CD1c-positive myeloid dendritic cell (primary cell): ENCODE measurements around the gene SLC1A5.

Source experiments
- DNase-seq: peaks from one replicate; pipeline ENCODE4 v3.0.0-alpha.2; 2016; ENCODE audit errors: extremely low spot score

The SLC1A5 gene

DNA sequence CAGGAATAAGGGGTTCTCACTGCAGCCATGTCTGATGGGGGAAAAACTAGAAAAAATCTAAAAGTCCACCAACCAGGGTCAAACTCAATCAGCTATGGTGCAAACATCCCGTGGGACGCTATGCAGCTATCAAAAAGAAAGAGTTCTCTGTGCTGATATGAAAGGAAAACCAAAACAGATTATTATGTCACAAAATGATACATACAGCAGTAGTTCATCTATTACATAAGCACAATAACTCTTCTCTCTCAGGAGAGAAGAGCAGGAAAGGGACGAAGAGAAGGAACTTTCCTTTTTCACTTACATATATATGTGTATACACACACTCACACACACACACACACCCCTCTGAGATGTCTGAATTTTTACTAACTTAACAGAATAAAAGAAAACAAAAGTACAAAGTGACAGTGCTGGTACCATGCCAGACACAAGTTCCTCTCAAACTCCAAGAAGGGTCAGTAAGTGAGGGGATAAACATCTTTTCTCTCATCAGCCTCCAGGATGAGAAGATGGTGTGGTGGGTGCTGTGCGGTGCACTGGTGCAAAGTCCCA, 45.4 kb downstream of the SLC1A5 start:
- DNase-seq: no peak

DNA sequence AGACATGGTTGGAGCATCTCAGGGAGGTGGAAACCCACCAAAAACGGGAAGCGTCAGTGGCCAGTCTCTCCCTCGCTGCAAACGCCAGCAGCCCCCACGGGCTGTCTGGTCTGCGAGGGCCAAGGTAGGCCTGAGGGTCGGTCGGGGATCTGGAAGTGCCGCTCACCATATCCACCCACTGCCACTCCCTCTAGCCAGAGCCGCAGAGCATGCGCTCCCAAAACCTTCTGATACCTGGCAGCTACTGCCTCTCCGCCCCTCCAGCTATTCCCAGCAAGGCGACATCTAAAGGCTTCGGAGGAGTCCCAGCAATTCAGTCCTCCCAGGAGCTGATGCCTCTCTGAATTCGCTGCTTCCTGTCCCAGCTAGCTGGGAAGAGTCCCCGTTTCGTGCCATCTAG, 46.9 kb downstream of the SLC1A5 start:
- no peak for DNase-seq

GRCh38 chr19:46739290-46739771, 49.1 kb downstream of the SLC1A5 start:
- no peak for DNase-seq

DNA sequence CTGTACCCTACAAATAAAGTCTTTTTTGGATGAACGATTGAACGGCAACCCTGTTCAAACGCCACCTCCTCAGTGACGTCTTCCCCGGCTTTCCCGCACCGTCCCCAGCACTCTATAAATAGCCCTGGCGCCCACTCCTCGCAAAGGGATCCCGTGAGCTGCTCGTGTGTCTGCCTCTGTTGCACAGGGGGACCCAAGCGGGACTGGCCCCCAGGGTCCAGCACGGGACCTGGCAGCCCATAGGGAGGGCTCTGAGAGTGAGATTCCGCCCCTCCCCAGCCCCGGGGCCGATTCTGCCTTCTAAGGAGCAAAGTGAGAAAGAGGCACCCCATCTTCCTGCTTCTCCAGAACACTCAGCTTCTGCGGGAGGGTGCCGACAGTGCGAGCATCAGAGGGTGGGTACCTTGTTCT, 50.6 kb downstream of the SLC1A5 start:
- DNase-seq: no peak

DNA sequence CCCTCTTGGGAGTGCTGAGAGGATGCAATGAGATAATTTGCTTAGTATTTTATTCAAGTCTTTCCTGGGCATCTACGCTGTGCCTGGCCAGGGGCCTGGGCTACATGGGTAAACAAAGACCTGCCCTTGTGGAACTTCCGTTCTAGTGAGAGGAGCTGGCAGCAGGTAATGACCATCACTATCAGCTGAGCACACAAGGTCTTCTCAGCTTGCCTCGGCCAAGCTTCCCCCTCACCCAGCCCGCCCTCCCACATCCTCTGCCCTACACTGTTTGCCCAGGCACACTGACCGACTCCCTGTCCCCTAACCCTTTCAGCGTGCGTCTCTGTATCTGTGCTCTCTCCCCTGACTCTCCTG, 51.1 kb downstream of the SLC1A5 start:
- DNase-seq: no peak

GRCh38 chr19:46736531-46737297, 51.7 kb downstream of the SLC1A5 start:
- DNase-seq: no peak

GRCh38 chr19:46733690-46734292, 54.6 kb downstream of the SLC1A5 start:
- peak; percentile 78 for DNase-seq

DNA sequence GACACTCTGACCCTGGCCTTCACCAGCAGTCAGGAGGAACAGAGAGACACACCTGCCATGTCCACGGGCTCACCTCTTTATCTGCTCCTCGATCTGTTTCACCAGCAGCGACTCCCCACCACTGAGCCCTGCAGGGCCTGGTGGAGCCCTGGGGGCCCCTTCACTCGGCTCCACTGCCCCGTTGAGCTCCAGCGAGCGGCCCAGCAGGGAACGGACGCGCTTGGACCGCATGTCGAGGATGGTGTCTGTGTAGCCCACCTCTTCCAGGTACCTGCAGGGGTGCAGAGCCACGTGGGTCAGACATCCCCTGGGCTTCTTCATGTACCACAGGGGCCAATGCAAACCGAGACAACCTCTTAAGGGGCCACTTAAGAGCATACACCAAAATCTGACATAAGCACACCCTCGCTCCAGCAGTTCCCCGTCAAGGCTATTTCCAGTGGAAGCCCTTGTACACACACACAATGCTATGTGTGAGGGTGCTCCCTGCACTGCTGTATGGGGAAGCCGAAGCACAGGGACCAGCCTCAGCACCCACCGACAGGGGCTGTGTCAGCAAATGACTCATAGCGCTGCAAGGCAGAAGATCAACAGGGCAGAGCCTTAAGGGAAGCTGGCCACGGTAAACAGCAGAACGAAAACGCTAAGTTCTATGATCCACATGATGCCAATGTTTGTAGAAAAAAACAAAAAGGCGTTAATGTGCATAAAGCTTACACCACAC, 55.3 kb downstream of the SLC1A5 start:
- peak; percentile 92 for DNase-seq

- DNase-seq: no peak
Measured at GRCh38 chr19:46732172-46732938, 56.0 kb downstream of the SLC1A5 start.

DNA sequence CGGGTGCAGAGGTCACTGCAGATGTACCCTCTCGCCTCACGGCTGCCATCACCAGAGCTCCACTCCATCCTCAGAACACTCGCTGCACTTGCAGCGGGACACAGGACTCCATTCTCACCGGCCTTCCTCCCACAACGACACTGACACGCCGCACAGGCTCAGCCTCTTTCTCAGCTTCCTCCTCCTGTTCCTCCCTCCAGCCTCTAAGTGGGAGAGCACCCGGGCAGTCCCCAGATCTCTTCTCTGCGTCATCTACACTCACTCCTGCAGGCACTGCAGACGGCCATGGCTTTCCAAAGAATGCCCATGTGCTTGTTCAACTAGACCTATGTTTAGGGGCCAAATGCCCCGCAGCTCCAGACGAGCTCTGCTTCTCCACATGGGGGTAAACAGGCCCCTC, 56.8 kb downstream of the SLC1A5 start:
- DNase-seq: peak; percentile 79

DNA sequence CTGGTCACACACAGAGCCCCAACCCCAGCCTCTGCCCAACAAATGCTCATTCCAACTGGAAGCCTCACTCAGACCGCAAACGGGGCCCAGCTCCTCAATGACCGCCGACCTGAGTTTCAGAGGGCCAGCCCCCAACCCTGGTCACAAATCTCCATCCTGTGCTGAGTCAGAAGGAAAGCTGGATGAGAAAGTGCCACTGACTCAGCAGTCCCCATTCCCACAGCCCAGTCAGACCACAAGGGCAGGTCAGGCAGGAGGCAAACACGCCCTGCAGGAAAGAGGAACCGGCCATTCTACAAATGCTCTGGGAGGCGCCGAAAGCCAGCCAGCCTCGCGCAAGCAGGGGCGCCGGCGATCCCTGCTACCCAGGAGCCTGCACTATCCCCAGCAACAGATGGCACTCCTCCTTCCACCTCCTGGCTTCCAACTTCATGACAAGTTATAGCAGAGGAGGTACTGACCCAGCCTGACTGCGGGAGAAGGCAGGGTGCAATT, 57.3 kb downstream of the SLC1A5 start:
- DNase-seq: peak; percentile 91

DNA sequence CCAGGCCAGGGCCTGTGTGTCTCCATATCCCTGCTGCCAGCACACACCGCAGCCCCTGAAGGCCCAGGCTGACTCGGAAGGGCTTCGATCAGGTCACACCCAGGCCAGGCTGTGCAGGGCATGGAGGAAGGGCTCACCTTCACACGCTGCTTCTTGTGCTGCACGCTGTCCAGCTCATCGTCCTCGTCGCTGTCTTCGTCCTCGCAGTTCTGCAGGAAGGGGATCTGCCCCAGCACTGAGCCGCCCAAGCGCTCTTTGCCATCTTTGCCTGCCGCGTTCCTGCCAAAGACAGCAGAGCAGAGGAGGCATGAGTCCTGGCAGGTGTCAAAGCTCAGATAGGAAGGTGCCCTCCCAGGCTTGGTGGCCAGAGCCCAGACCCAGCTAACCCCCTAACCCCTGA, 57.8 kb downstream of the SLC1A5 start:
- no peak for DNase-seq

DNA sequence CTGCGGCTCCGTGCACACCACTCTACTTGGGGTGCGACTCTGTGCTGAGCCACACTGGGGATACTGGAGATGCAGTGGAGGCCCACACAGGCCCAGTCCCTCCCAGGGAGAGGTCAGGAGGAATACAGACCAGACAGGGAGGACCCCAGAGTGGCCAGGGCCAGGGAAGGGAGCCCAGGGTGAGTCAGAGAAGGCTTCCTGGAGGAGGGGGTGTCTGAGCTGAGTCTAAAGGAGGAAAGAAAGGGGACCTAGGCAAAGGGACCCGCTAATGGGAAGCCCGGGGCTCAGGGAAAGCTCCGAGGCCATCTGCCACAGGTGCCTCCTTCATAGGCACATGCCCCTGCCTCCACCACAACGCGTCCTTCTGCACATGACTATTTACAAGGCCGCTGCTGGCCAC, 58.2 kb downstream of the SLC1A5 start:
- no peak for DNase-seq

GRCh38 chr19:46729696-46730095, 58.7 kb downstream of the SLC1A5 start:
- DNase-seq: no peak

- DNase-seq: peak; percentile 80
Measured at GRCh38 chr19:46728693-46729339, 59.6 kb downstream of the SLC1A5 start.

DNA sequence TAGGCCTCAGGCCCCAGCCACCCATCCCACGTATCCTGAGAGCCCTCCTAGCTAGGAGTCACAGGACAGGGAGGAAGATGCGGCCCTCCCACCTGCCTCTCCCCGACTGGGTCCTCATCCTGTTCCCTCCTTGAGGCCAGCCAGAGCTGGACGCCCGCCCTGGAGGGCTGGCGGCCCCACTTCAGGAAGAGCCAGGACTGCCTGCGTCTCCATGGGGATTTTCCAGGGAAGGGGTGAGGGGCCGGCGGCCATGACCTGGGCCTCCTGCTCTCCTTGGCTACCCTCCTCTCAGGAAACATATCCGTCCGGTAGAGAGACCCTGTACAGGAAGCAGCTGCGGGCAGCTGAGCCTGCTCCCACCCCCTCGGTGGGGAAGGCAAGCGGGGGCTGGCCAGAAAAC, 60.2 kb downstream of the SLC1A5 start:
- no peak for DNase-seq

GRCh38 chr19:46727757-46728156, 60.6 kb downstream of the SLC1A5 start:
- no peak for DNase-seq

DNA sequence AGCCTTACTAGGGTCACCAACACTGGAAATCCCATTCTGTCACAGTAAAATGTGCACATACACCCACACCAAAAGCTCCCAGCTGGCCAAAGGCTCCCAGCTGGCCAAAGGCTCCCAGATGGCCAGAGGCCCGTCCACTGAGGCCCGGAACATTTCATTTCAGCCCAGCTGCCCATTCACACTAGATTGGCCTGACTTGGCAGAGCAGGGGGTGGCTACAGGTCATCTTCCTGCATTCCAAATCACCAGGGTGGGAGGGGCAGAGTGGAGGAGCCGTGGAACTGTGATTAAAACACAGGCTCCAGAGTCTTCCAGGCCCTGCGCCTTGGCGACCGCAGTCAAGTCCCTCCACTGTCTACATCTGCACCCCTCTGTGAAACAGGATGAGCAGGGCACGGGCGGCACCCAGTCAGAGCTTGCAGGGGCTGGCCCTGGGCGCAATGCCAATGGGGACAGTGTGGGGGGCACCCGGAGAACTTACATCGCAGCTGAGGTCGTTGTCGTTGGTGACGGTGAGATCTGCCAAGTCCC, 61.4 kb downstream of the SLC1A5 start:
- DNase-seq: no peak

- DNase-seq: no peak
Measured at GRCh38 chr19:46726551-46726950, 61.8 kb downstream of the SLC1A5 start.

- no peak for DNase-seq
Measured at GRCh38 chr19:46725859-46726393, 62.5 kb downstream of the SLC1A5 start.
